Glomerular visceral epithelial cell (primary cell): Measurements from ENCODE around the gene ADAMTSL2.

Experiments used
- DNase-seq: peaks from one replicate; pipeline ENCODE4 v3.0.0-alpha.2; 2016; ENCODE audit errors: extremely low spot score

The ADAMTSL2 gene

DNA sequence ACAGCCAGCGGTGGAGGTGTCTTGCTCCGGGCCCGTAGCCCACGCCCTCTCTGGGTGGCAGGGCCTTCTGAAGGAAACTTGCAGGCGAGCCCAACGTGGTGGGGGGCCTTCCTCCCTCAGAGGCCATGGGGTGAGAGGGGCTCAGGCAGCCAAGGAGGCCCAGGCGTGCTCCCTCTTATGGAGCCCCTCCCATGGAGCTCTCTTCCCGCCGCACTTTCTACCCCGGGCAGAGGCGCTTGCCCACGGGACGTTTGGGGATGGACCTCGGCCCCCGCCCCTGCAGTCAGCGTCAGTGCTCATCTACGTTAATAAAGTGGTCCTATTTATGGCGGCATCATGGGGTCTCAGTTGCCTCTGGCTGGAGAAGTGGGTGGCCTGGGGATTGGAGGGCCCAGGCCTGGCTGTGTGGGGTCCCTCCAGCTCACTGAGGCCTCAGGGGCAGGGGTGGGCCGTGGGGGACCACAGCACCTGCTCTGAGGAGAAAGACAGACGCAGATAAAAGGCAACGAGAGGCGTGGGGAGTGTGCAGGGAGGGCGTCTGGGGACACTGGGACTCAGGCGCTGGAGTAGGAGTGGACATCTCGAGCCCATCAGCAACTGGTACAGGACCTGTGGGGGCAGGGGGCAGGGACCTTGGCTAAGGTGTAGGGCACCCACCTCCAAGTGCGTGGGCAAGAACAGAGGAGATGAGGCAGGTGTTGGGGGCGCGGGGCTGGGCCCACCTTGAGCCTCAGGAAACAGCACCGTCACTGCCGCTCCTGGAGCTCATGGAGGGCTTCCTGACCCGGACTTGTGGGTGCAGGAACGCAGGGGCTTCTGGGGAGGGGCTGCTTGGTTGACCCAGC is 40.9 kb downstream of the ADAMTSL2 start:
- DNase-seq = no peak

GRCh38 chr9:133576031-133576874 is 41.7 kb downstream of the ADAMTSL2 start:
- no peak for DNase-seq

DNA sequence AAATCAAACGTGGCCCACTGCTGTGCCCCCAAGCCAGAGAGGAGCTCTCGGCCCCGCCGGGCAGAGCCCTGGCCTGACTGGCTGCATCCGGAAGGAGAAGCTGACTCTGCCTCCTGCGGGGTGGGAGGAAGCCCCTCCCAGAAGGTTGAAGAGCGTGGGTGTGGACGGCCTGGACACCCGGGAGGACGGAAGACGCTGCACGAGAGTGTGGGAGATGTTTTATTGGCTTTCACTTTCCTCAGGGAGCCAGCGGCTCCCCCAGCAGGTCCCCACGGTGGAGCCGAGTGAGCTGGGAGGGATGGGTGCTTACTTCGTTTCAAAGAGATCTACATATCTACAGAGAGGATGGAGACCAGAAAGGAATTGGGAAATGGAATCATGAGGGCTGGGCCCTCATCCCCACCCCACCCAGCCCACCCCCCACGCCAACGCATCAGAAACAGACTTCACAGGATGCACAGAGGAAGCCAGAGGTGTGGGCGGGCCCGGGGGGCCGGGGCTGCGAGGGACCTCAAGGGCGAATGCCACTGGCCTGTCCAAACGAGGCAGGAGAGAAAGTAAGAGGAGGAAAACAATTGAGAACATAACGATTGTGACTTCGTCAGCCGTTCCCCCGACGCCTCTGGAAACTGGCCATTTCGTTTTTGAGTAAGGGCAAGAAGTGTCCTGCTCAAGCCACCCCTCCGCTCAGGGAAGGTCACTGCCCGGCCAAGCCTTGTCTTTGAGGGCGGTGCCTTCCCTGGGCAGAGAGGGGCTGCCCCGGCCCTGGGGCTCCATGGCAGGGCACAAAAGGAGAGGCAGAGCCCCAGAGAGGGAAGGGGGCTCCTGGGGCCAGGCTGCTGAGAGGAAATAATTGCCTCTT is 42.6 kb downstream of the ADAMTSL2 start:
- DNase-seq = no peak

- no peak for DNase-seq
Measured at GRCh38 chr9:133577737-133578112, 43.2 kb downstream of the ADAMTSL2 start.

DNA sequence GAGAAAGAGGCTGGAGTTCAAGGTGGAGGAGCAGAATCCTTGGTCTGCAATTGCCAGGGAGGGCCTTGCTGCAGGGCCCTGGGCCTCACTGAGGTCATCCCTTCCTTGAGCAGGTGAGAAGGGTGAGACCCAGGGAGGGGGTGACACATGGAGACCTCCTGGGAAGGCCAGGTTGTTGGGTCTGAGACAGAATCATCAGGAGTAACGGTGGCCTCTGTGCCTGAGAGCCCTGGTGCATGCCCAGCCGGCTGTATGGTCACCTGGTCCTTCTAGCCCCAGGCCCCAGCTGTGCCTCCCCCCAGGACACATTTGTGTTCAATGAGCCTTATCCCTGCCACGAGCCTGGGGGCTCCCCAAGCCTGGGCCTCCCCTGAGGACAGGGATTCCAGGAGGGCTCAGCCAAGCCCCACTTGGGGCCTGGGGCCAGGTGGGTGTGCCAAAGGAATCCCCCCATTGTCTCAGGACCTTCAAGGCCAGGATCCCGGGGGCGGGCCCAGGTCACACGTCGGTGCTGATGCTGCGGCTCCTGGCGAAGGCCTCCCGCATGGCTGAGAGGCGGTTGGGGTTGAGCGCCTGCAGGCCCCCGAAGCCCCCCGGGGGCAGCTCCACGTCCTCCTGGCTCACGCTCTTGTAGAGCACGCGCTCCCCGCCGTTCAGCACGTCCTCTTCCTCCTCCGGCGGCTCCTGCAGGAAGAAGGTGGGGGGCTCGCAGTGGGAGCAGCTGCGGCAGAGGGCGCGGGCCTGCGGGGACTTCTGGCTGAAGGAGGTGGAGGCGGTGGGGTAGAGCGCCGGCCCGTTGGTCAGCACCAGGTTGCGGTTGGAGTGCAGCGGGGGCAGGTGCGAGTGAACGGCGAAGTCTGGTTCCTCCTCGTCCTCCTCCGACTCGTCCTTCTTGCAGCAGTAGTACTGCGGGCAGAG is 44.3 kb downstream of the ADAMTSL2 start:
- no peak for DNase-seq

- no peak for DNase-seq
Measured at GRCh38 chr9:133579601-133580418, 45.3 kb downstream of the ADAMTSL2 start.

DNA sequence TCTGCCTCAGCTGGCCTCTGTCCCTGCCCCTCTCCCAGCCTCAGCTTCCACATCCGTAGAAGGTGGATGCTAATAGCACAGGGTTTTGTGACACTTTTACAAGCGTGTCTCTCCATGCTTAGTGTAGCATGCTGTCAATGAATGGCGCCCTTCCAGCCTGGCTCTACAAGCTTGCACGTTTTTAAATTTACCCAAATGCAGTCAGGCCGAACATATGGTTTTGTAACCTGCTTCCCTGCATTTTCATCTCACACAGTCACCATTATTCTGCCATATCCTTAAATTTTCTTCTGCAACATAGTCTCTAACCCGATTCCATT is 45.9 kb downstream of the ADAMTSL2 start:
- no peak for DNase-seq

GRCh38 chr9:133581011-133581410 is 46.5 kb downstream of the ADAMTSL2 start:
- no peak for DNase-seq

- DNase-seq = no peak
Measured at GRCh38 chr9:133581513-133582343, 47.2 kb downstream of the ADAMTSL2 start.

- no peak for DNase-seq
Measured at GRCh38 chr9:133582501-133583045, 48.1 kb downstream of the ADAMTSL2 start.

- no peak for DNase-seq
Measured at GRCh38 chr9:133583111-133583510, 48.6 kb downstream of the ADAMTSL2 start.

DNA sequence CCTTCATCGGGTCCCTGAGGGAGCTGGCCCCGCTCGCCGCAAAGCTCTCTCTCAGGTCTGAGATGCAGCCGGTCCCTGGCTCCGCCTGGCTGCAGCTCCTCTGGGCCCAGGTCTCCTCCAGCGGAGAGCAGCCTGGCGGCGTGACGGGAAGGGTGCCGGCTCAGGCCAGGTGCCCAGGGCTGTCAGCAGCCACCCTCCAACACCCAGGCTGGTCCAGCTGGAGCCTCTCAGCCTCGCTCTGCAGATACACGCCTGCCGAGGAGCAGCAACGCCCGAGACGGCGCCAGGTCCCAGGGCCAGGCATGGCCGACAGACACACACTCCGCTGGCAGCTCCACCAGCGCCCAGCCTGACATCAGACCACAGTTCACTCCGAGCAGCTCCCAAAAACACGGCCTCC is 49.1 kb downstream of the ADAMTSL2 start:
- no peak for DNase-seq

DNA sequence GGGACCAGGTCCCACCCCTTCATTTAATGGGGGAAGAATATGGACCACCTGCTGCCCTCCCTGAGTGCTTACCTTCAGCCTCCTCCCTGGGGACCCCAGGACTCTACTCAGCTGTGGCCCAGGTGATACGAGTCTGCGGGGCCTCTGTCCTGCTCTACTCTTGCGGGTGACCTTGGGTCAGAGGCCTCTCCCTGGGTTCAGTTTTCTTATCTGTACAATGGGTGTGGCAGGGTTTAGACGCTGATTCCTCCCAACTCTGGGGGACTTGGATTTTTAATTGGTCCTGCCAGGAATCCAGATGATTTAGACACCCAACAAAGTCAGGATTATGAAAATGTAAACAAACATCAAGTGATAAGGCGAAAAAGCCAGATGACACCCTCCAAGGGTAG is 49.7 kb downstream of the ADAMTSL2 start:
- no peak for DNase-seq

DNA sequence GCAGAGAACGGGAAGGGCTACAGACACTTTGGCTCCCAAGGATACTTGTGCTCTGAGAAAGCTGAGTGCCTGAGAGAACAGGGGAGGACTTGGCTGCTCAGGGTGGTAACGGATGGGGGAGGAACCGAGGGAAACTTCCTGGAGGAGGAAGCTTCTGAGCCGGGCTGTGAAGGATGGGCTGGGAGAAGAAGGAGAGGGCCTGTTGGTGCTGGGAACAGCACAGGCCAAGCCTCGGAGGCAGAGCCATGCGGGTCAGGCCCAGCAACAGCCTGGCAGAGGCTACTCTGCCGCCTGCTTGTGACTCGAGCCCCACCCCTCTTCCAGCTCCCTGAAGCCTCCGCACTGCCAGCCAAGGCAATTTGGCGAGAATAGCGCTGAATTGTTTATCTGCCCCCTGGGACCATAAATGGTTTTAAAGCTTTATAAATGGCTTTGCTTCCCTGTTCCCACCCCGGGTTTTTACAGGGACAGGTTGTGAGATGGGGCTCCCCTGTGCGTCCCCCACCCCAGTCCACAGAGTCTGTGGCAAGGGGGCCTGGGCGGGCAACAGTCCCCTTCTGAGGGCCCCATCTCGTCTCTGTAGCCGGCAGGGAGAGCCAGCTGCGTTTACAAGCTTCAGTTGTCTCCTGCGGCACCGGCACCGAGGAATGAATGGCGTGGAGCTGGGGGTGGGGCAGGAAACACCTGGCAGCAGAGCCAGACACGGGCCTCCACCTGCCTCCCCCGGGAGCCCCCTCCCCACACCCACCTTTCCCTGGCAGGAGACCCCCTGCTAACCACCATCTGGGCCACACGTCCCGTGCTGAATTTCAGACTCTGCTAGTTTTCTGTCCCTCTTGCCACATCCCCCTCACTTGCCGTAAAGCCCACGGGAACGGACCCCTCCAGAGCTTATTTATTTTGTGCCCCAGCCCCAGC is 50.3 kb downstream of the ADAMTSL2 start:
- DNase-seq = no peak

DNA sequence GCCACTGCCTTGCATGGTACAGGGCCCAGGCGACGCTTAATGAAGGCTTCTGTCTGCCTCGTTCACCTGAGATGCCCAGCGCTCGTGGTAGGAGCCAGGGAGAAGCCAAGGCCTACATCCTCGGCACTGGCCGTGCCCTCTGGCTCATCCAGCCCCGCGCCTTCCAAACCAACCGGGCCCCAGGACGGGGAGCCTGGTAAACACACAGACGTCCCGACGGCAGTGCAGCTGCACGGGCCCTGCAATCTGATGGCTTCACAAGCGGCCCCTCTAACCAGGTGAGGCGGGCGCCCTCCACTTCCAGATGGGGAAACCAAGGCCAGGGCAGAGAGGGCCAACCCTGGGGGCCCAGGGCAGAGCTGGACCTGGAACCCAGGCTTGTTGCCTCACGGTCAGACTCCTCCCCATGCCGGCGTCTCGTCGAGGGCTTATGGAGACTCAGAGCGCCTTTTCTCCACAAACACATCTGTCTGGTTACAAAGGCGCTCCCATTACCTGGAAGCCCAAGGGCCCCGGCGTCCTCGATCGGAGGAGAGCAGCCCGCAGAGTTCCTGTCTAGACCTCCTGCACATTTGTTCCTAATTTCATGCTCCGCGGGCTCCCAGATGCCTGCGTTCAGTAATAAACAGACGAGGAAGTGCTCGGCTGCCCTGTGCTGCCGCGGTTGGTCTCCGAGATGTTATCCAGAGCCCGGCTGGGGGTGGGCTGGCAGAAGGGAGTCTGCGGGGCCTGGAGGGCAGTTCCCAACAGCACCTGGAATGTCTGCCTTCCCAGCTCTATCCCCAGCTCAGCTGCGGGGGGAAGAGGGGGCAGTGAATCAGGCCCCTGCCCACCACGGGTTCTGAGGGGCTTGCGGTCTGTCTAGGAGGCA is 51.2 kb downstream of the ADAMTSL2 start:
- no peak for DNase-seq

DNA sequence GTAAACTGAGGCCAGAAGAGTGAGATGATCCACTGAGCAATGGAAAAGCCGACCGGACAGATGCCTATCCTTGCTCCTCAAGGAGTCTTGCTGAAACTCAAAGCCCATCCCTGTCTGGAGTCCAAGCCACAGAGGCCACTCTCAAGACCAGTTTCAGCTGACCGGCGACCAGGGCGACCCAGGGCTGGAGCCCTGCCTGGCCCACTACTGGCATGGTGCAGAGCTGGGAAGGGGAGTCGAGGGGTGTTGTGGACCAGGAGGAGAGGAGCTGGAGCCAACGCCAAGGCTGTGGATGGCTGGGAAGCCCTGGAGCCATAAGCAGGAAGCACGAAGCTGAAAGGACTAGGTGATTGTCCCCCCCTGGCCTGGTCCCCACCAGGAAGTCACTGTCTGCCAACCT is 52.5 kb downstream of the ADAMTSL2 start:
- DNase-seq = no peak

- no peak for DNase-seq
Measured at GRCh38 chr9:133587466-133587865, 53.0 kb downstream of the ADAMTSL2 start.
